Activated CD4-positive, alpha-beta T cell treated with anti-CD3 and anti-CD28 coated beads for 1 hour (primary cell): ENCODE data around the gene GOSR2.
"Not testable (repeated sequence)": the region's sequence is repeated elsewhere in the genome, so short reads cannot be mapped to it uniquely, and the experiment has no call there.

ENCODE experiments used
- DNase-seq: peaks from one replicate; pipeline ENCODE4 v3.0.0-alpha.2; 2020

Gene GOSR2

DNA sequence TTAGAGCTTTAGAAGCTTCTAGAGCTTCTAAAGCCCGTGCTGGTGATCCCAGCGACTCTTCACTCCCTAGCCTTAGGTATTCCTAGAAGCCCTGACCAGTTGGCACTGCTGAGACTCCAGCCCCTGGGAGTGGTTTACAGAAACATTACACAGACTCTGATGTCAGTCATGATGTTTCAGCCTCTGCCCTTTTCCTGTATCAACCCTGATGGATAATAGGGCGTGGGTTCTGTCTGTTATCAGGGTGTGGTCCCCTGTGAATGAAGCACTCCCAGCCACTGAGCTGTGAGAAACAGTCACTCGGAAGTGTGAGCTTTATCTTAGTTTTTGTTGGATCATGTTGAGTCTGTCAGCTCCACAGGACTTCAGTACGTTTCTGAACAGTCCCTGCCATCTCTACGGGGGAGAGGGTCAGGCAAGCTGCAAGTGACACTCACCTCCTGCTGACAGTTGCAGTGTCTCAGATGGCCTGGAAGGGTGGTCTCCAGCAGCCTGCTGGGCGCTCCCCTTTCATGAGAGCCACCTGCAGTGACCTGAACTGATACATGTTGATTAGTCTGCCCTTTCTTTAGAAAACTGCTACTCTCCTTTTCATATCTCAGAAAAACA is 12.8 kb downstream of the GOSR2 start:
- no peak for DNase-seq

DNA sequence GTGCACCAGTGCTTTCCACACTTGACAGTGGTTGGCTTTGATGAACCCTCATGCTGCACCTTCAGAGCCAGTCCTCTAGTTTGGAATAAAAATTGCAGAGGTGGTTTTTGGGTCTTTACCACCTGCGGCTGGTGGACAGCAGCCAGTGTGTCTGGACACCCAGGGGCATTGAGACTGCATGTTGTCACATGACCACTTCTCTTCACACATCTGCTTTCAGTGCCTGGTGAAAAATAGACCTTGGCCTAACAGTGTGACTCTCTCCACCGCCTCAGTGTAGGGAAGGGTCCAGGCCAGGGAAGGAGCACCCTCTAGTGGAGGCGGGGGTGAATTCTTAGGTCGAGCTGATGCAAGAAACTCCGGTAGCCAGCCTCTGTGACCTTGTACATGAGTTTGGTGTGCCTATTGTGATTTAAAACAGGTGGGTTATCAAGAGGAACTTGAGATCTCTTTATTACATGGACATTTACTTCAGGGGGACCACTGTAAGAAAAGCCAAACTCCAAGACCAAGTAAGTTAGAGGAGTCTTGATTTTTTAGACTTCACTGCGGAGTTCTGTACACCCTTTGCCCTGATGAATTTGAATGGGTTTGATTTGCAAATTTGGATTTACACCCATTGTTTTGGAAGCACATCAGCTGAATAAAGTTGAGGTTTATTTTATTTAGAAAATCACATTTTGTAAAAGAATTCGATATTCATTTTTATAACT is 17.9 kb downstream of the GOSR2 start:
- peak; percentile 51 for DNase-seq

DNA sequence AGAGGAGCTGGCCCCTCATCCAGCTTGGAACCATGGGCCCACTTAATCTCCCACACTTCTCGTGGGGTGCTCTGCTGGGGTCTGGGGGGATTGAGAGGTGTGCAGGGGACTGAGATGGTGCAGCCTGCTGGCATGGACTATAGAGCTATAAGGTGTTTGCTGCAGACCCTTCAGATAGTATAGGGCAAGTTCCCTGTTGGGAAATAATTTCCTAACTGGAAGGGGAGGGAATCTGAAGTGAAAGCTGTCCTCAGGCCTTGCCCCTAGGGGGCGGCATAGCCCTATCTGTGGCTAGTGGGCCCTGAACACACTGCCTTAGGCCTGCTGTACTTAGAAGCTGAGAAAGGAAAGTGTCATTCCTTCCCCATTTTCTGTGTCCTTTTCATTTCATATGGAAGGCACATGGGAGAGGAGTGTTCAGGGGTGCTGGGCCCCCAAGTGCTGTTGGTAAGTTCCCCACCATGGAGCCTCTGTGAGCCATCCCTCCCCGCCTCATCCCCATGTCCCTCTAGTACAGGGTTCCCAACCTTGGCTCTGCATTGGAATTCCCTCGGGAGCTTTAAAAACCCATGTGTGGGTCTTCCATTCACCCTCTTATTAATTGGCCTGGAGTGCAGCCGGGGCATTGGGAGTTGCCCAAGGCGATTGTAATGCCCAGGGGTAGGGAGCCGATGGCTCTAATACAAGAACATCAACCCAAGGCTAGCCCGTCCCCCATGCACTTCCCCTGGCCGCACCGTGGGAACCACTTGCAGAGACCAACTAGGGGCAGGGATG is 19.7 kb downstream of the GOSR2 start:
- no peak for DNase-seq

DNA sequence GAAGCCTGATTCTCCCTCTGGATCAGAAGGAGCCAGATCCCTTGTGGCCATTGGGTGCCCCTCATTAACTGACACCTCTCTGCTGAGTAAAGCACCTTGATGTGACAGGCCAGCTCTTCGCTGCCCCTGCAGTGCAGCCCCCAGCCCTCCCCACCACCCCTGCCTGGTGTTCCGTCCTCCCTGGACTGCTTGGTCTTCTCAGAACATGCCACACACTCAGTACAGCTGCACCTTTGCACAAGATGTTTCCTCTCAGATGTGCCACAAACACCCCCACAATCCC is 20.2 kb downstream of the GOSR2 start:
- DNase-seq: no peak

DNA sequence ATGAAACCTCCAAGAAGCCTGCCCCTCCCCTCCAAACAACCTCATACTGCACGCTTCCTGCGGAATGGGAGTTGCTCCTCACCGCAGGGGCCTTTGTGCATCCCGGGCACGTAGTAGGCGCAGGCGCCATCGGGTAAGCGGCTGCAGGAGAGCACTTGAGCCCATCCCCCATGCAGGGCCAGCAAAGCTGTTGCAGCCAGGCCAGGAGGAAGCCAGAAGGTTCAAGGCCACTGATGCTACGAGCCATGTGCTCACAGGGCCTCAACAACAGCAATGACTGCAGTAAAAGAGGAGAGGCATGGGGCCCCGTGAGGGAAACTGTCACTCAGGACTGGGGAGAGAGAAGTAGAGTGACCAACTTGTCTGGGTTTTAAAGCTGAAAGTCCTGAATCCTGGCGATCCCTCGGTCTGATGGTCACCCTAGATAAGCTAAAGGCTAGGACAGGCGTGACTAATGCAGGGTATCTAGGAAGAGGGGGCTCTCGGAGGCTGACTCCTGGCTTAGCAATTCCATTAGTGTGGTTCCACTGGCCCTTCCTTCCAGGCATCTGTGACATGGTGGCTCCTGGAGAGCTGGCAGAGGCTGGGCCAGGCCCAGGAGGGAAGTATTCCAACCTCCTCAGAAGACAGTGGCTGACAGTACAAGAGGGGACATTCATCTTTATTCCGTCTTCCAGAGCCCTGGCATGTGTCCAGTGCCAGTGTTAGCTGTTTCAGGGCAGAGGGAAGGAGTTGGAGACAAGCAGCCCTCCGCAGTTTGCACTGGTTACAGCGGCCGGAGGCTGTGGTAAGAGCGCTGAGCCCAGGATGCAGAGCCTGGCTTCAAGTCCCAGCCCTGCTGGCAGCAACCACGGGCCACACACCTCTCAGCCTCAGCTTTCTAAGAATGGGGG is 20.8 kb downstream of the GOSR2 start:
- DNase-seq: no peak

DNA sequence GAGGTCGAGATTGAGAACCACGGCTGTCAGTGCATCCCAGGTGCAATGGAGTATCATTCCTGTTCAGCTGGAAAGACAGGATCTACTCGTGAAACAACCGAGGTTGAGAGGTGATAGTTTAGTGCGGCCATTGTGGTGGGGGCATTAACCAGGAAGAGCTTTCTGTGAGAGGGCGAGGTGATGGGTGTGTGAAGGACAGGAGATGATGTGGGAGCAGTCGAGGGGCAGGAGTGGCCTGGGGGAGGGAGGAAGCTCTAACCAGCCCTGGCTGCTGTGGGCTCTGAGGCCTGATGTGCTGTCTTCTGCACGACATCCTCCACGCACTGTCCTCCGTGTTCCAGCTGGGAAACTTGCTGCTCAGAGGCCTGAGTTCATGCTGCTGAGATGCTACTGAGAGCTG is 22.0 kb downstream of the GOSR2 start:
- DNase-seq: no peak

DNA sequence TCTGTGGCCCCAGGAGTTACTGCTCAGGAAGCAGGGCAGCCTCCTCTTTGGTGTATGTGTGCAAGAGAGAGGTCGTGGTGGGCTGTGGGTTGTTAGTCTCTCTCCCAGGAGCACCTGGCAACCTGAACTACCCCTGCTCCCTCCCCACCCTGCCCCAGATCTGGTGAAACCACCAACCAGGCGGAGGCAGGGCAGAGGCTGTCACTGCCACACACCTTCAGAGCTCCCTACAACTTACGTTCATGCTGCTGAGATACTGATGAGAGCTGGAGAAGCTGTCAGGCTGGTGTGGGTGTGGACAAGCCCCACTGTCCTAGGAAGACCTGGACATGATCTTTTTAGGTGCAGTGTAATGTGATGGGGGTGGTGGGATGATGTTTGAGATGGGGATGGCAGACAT is 24.3 kb downstream of the GOSR2 start:
- no peak for DNase-seq

DNA sequence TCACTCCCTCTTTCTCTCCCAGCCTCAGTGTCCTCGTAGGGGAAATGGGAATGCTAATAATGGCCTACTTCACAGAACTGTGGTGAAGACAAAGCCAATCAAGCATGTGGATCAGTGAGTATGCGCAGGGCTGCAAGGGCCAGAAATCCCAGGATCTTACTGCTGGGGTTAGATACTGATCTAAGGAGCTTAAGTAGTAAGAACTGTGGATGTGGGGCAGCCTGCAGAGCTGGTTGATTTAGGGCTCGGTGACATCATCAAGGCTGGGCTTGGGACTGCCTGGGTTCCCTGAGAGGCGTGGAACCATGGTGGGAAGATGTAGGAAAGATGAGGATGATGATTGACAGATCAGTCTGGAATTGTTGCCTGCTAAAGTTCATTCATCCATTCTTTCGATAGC is 25.6 kb downstream of the GOSR2 start:
- no peak for DNase-seq

DNA sequence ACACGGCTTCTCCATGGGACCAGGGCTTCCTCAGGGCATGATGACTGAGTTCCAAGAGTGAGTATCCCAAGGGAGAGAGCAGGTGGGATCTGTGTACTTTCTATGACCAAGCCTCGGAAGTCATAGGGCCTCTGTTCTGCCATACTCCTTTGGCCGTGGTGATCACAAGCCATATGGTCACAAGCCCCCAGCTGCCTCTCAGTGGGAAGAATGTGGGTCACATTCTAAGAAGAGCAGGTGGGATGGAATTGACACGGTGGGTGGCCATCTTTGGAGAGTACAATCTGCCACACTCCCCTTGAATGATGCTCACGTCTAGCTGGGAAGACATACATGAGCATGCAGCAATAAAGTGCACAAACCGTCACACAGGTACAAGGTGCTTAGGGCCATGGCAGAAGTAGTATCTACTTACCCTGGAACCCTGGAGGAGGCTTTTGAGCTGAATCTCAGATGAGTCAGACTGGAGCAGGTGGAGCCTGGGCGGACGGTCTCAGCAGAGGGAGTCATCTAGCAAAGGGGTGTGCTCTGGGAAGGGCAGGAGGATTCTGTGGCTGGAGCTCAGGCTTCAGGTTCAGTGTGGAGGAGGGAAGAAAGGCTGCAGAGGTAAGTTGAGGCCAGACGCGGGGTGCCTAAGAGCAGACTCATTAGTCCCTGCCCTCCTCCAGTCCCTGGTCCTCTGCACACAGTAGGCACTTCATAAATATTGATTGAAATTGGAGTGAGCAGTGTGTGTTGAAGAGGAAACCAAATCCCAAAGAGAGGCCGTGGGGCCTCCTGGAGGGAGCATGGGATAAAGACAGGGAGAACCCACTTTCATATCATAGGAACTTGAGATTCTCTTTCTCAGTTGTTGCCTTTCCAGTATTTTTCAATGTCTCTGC is 26.6 kb downstream of the GOSR2 start:
- no peak for DNase-seq

DNA sequence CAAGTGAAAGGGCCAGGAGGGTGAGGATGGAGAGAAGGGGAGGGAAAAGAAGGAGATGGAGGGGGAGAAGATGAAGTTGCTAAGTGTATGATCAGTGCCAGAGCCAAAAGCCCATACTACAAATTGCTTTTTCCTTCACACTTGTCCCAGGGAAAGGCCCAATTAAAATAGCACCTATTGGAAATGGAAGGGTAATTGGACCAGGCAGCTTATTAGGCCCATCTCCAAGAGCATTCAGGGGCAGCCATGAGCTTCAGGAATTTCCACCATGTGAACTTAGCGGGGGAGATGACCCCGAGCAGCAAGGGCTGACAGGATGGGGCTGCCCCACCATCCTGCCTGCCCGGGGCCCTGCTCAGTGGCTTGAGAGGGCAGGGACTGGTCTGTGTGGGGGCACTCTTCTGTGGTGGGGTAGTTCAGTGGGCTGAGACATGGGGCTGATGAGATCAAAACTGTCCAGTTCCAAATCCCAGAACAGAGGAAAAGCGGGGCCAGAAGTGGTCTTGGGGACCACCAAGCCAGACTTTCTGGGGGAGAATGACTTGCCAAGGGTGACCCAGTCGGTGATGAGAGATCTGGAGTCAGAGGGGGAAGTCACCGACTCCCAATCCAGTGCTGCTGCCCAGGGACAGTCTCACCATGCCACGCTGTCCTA is 27.5 kb downstream of the GOSR2 start:
- DNase-seq: no peak

DNA sequence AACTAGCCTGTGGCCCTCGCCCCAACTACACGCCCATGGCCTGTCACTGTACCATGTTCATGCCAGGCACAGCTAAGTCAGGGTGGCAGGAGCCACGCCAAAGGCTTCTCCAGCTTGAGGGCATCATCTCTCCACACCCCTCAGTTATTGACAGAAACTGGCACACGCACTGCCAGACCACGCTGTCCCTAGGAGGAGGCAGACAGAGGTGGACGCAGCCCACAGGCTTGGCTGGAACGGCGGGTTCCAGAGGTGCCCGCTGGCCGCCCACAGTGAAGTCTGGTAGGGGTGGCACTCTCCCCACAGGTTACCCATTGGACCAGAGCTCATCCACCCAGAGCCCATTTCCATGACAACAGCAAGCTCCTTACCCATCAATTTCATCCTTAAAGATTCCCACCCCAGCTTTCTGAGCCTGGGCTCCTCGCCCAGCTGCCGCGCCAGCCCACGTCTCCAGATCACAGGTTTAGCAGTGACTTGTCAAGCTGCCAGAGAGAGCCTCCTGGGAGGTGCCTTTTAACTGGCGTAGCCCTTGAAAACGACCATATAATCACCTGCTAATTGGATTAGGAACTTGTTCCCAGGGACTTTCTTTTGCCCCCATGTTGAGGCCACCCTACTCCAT is 28.1 kb downstream of the GOSR2 start:
- no peak for DNase-seq

DNA sequence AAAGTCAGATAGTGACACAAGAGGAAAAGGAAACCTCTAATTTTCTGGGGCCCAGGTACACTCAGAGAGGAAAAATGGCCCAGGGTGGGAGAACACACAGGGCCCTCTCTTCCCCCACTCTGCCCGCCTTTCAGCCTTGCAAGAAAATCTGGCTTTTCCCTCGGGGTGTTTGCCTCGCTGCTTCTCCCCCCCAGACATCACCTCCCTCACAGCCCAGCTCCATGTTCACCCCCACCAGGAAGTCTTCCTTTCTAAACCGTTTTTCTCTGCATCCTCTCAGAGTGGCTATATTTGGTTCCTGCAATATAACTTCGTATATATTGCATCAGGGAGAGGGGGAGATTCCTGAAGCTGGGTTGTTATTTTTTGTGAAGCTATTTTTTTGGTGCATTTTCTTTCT is 28.7 kb downstream of the GOSR2 start:
- DNase-seq: no peak

DNA sequence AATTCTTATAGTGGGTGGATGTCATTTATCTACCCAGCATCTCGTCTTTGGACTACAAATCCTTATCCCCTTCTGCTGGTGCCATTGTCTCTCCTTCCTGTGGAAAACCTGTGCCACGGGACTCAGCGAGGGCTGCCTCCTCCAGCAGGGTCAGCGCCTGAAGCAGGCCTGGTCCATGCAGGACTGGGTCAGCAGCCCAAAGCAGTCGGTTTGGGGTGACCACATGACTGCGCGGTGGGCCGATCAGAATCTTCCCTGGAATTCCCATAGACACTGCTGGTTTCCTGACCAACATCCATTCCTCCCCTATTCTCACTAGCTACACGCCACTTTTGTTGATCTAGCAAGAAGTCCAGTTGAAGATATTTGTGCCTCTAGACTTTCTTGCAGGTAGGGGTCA is 29.2 kb downstream of the GOSR2 start:
- no peak for DNase-seq

DNA sequence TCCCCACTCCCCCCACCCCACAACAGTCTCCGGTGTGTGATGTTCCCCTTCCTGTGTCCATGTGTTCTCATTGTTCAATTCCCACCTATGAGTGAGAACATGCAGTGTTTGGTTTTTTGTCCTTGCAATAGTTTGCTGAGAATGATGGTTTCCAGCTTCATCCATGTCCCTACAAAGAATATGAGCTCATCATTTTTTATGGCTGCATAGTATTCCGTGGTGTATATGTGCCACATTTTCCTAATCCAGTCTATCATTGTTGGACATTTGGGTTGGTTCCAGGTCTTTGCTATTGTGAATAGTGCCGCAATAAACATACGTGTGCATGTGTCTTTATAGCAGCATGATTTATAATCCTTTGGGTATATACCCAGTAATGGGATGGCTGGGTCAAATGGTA is 30.2 kb downstream of the GOSR2 start:
- not testable (repeated sequence) for DNase-seq

DNA sequence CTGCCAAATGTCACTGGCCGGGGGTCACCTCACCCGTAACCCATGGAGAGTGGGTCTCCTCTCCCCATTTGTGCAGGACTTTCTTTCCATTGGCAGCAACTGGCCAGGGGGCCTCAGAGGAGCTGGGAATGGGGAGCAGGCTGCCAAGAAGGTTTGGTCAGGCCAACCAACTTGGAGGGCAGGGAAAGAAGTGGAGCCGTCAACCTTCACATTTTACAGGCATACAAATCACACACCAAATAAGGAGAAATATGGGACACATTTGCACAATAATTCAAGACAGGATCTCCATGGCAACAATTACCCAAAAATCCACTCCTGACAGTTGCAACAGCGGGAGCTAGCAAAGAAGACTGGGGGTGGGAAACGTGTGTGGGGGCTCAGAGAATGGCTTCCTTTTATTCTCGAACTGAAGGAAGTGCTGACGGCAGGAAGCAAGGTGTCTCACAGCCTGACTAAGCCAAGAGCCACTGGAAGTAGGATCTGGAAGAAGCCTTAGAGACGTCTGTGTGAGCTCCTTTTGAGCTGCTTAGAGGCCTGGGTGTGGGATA is 35.2 kb downstream of the GOSR2 start:
- DNase-seq: no peak

DNA sequence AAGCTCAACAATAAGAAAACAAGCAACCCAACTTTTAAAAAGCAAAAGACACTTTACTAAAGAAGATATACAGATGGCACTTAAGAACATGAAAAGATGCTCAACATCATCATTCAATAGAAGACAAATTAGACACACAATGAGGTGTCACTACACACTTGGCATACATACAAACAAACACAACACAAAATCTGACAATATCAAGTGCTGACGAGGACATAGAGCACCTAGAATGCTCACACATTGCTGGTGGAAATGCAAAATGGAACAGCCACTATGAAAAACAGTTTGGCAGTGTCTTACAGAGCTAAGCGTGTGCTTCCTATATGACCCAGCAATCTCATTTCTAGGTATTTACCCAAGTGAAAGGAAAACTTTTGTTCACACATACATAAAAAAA is 37.2 kb downstream of the GOSR2 start:
- no peak for DNase-seq

DNA sequence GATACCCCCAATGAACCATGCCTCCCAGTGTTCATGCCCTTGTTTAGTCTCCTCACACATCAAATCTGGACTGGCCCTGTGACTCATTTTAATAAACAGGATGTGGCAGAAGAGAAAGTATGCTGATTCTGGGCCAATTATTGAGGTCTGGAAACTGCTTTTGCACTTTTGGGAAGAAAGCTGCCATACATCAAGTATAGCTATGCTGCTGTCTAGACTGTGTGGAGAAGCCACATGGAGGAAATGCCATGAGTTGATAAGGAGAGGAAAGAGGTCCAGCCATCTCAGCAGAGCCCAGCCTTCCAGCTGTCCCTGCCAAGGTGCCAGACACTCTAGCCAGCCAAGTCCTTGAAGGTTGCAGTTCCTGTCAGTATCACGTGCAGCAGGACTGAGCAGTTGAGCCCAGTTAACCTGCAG is 39.4 kb downstream of the GOSR2 start:
- no peak for DNase-seq

DNA sequence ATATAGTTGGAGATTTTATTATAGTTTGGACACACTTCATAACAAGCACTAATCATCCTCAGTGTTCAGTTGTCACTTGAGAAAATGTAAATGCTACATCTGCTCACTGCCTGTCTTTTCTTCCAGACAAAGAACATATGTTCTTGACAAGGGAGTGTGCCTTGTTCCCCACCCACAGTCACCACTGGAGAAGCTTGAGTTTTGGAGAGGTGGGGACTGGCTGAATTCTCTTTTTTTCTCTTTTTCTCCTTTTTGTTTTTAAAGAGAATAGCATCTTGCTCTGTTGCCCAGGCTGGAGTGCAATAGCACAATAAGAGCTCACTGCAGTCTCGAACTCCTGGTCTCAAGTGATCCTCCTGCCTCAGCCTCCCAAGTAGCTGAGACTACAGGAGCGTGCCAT is 40.6 kb downstream of the GOSR2 start:
- no peak for DNase-seq

DNA sequence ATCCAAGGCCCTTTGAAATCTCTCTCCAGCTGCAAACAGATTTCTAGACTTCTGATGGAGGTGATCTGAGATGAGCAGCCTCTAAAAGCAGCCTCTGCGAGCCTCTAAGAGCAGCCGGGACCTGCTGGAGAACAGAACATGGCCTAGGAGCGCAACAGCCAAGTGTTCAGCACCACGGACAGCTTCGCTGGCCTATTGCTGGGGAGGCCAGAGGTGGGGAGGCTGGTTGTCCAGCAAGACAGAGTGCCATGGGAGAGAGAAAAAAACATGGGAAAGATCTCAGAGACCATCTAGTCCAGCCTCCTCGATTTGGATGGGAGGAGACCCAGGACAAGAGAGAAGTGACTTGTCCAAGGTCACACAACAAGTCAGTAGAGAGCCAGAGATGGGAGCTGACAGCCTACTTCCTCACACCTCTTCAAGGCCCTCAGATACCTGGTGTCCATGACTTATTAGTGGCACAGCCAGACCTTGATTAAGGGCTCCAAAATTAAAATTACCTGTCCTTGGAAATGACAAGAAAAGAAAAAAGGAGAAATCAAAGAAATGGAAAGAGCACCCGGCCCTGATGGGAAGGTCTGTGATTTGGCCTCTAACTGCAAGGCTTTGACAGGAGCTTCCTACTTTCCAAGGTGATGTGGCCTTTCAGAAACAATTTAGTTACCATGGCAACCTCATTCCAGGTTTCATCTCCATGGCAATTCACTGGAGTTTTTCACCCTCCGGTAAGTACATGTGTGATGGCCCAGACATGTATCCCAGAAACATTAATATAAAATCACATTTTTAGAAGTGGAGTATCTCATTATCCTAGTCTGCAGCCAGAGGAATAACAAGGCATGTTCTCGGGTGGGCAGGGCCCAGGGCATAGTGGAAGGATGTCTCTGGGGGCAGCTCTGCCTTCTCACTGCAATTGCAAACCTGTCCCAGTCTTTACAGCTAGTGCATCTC is 41.6 kb downstream of the GOSR2 start:
- DNase-seq: no peak
